ENCODE measurements around the gene MYO1E. TPM values are rescaled to one million over a fixed set of nuclear protein-coding genes. Genes with fewer than 3 reads are reported as not detected.

The MYO1E gene
- total and polyA plus RNA-seq, 2 donors from 2014 or later, result 41.9 to 198 TPM

DNA sequence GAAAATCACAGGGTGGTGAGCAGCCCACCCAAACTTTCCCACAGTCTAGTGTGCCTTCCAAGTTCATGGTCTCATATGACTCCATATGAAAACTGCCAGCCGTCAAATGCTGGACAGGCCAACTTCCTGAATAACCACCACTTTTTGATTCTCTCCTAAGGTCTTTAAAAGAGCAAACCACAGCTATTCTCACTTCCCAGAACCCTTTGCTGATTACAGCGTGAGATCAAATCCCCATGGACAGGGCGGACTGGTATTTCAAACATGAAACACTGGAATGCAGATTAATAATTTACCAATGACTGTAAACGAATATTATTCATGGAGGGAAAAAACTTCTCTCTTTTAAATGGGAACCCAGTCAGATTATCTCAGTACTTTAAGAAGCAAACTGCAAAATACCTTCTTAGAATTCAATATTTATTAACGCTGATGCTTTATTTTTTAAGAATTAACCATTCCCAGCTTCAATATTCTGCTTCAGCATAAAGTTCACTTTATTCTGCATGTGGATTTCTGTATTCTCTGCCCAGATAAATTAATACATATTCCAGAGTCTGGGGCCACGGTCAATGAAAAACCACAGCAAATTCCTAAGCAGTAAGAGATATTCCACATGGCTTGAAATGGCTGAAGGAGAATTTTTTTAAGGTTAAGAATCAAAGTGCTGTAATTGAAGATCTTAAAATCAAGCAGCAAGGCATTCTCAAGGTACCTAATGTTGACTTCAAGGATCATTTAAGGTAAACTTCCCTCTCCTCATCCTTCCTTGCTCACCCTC, 42.9 kb downstream of the MYO1E start:
- TF ChIP-seq, protein P1, sequence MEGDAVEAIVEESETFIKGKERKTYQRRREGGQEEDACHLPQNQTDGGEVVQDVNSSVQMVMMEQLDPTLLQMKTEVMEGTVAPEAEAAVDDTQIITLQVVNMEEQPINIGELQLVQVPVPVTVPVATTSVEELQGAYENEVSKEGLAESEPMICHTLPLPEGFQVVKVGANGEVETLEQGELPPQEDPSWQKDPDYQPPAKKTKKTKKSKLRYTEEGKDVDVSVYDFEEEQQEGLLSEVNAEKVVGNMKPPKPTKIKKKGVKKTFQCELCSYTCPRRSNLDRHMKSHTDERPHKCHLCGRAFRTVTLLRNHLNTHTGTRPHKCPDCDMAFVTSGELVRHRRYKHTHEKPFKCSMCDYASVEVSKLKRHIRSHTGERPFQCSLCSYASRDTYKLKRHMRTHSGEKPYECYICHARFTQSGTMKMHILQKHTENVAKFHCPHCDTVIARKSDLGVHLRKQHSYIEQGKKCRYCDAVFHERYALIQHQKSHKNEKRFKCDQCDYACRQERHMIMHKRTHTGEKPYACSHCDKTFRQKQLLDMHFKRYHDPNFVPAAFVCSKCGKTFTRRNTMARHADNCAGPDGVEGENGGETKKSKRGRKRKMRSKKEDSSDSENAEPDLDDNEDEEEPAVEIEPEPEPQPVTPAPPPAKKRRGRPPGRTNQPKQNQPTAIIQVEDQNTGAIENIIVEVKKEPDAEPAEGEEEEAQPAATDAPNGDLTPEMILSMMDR (IDR thresholded peaks at IDR 0.05; ENCODE audit: borderline replicate concordance, extremely low read depth, insufficient read depth), result no peak
- FAIRE-seq, result peak; percentile 6

DNA sequence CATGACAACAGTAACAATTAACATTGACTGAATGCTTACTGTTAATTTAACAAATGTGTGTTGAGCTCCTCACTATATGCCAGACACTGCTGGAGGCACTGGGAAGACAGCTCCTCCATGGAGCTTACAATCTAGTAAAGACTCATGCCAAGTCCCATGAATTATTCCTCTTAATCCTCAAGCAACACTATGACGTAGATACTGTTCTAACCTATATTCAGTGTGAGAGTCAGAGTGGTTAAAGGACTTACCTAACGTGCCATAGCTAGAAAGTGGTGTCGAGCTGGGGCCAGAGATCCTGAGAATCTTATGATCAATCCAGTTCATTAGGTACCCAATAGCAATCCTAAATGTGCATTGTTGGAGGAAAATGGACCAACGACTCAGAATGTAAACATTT, 43.6 kb downstream of the MYO1E start:
- Histone ChIP-seq H3K4me1 (ENCODE audit: control insufficient read depth in 2 of 3, insufficient read depth in 2 of 3, low read depth in 1 of 3, low read length in 3 of 3) (peaks cover 4 to 26% (median 24%) of the 10 kb centered on the region in 3 donors), H3K9me3 (ENCODE audit: control insufficient read depth in 2 of 3, insufficient read depth in 1 of 3, low read length in 3 of 3) (no peaks in the 10 kb centered on the region), H3K36me3 (ENCODE audit: control insufficient read depth in 2 of 3, insufficient read depth in 3 of 3, low read length in 3 of 3) (no peaks in the 10 kb centered on the region), H3K27me3 (ENCODE audit: control insufficient read depth, insufficient read depth, low read length) (no peaks in the 10 kb centered on the region), H3K4me3 (ENCODE audit: low read length in 3 of 3) (peak overlapping the region in 1 of 3 donors; percentile 16), H3K27ac (ENCODE audit: low read depth in 2 of 2, low read length in 2 of 2) (peak overlapping the region; percentile 29 to 68), H3K9ac (ENCODE audit: low read length in 3 of 3) (no peak overlapping the region)
- DNase-seq (no peak), FAIRE-seq (no peak)
- intact Hi-C loops (cut with DNase I), result no loop called here
- TF ChIP-seq, protein P1 (IDR thresholded peaks at IDR 0.05; ENCODE audit: borderline replicate concordance, extremely low read depth, insufficient read depth), result no peak

More for the DNA sequence above, 42.9 kb downstream of the MYO1E start:
- Histone ChIP-seq H3K9me3 (ENCODE audit: control insufficient read depth in 2 of 3, insufficient read depth in 1 of 3, low read length in 3 of 3) (no peaks in the 10 kb centered on the region), H3K27ac (ENCODE audit: low read depth in 2 of 2, low read length in 2 of 2) (peak overlapping the region; percentile 29 to 68), H3K27me3 (ENCODE audit: control insufficient read depth, insufficient read depth, low read length) (no peaks in the 10 kb centered on the region), H3K4me3 (ENCODE audit: low read length in 3 of 3) (peak overlapping the region in 1 of 3 donors; percentile 16), H3K4me1 (ENCODE audit: control insufficient read depth in 2 of 3, insufficient read depth in 2 of 3, low read depth in 1 of 3, low read length in 3 of 3) (peaks cover 4 to 26% (median 24%) of the 10 kb centered on the region in 3 donors), H3K9ac (ENCODE audit: low read length in 3 of 3) (no peak overlapping the region), H3K36me3 (ENCODE audit: control insufficient read depth in 2 of 3, insufficient read depth in 3 of 3, low read length in 3 of 3) (no peaks in the 10 kb centered on the region)
- DNase-seq, result peak in 3 of 5 donors; percentile 21 to 78 (median 75)
- intact Hi-C loops (cut with DNase I), result no loop called here

DNA sequence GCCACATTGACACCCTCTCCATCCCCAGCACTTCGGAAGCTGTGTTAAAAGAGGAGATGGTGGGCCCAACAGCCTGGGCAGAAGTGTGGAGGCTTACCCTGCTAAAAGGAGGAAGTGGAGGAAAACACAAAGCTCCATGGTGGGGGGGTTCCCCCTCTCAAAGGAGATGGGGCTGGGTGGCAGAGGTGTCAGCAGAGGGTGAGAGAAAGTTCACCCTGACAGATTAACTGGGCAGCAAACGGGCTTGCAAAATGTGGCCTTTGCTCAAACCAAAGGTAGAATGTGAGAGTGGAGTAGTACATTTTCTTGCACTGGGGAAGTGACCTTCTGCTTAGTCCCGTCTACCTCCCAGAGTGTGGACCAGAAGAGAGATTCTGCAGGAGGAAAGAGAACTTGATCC, 44.7 kb downstream of the MYO1E start:
- no peaks in the 10 kb centered on the region for H3K9me3 ChIP-seq (ENCODE audit: control insufficient read depth in 2 of 3, insufficient read depth in 1 of 3, low read length in 3 of 3)
- peak overlapping the region in 1 of 2 donors; percentile 35 for H3K27ac ChIP-seq (ENCODE audit: low read depth in 2 of 2, low read length in 2 of 2)
- FAIRE-seq, result no peak
- H3K36me3 ChIP-seq (ENCODE audit: control insufficient read depth in 2 of 3, insufficient read depth in 3 of 3, low read length in 3 of 3), result no peaks in the 10 kb centered on the region
- no peaks in the 10 kb centered on the region for H3K27me3 ChIP-seq (ENCODE audit: control insufficient read depth, insufficient read depth, low read length)
- no peak for DNase-seq
- H3K9ac ChIP-seq (ENCODE audit: low read length in 3 of 3), result no peak overlapping the region
- H3K4me1 ChIP-seq (ENCODE audit: control insufficient read depth in 2 of 3, insufficient read depth in 2 of 3, low read depth in 1 of 3, low read length in 3 of 3), result peaks cover 4 to 26% (median 24%) of the 10 kb centered on the region in 3 donors
- H3K4me3 ChIP-seq (ENCODE audit: low read length in 3 of 3), result no peak overlapping the region
- intact Hi-C loops (cut with DNase I), result no loop called here
- TF ChIP-seq, protein P1 (IDR thresholded peaks at IDR 0.05; ENCODE audit: borderline replicate concordance, extremely low read depth, insufficient read depth), result no peak

Measured in kidney (tissue), 14 donors.